GM23338 (cell line): ENCODE measurements around the gene CSNK2B. TPM values are rescaled to one million over a fixed set of nuclear protein-coding genes. Genes with fewer than 3 reads are reported as not detected.

Experiments
- ATAC-seq: fragments of 200-7000 bp; cut with Tn5 transposase; 3 replicates; pipeline ENCODE4 v1.9.1; 2020
- DNase-seq: peaks from one replicate; pipeline ENCODE4 v3.0.0-alpha.2; 2015; ENCODE audit warnings: low spot score
- H2AFZ ChIP-seq: fragments of 200-600 bp; sonication (generic); 2 replicates; pipeline ENCODE4 v1.8.0; 2016; ENCODE audit warnings: antibody characterized with exemption, mild to moderate bottlenecking, moderate library complexity
- H3F3A ChIP-seq: fragments of 200-600 bp; sonication (generic); replicated peaks from 2 replicates; pipeline ENCODE4 v1.8.0; 2017; ENCODE audit warnings: antibody characterized with exemption, mixed run types, low read depth
- H3K27ac ChIP-seq: fragments of 200-600 bp; sonication (generic); 2 replicates; pipeline ENCODE4 v1.6.1; 2016; ENCODE audit warnings: low read depth
- H3K27me3 ChIP-seq: fragments of 200-600 bp; sonication (generic); 2 replicates; pipeline ENCODE4 v1.8.0; 2016; ENCODE audit warnings: mild to moderate bottlenecking, mixed run types, moderate library complexity; ENCODE audit not compliant: insufficient read depth
- H3K36me3 ChIP-seq: fragments of 200-600 bp; sonication (generic); 2 replicates; pipeline ENCODE4 v1.8.0; 2016; ENCODE audit warnings: mild to moderate bottlenecking; ENCODE audit not compliant: insufficient read depth
- H3K4me1 ChIP-seq: fragments of 200-600 bp; sonication (generic); 2 replicates; pipeline ENCODE4 v1.8.0; 2016; ENCODE audit warnings: mild to moderate bottlenecking, moderate library complexity; ENCODE audit not compliant: insufficient read depth
- H3K4me2 ChIP-seq: fragments of 200-600 bp; sonication (generic); 2 replicates; pipeline ENCODE4 v1.7.1; 2017; ENCODE audit warnings: mixed run types
- H3K4me3 ChIP-seq: fragments of 200-600 bp; sonication (generic); 2 replicates; pipeline ENCODE4 v1.6.1; 2016; ENCODE audit warnings: mixed run types
- H3K79me2 ChIP-seq: fragments of 200-600 bp; sonication (generic); replicated peaks from 2 replicates; pipeline ENCODE4 v1.8.0; 2017; ENCODE audit warnings: mild to moderate bottlenecking; ENCODE audit not compliant: insufficient read depth
- H3K9me2 ChIP-seq: fragments of 200-600 bp; sonication (generic); 2 replicates; pipeline ENCODE4 v1.8.0; 2017; ENCODE audit not compliant: insufficient read depth
- H4K20me1 ChIP-seq: fragments of 200-600 bp; sonication (generic); replicated peaks from 2 replicates; pipeline ENCODE4 v1.8.0; 2017; ENCODE audit warnings: mild to moderate bottlenecking; ENCODE audit not compliant: insufficient read depth
- H3K27ac Mint-ChIP-seq: 2 replicates; pipeline ENCODE4 v1.8.0; 2020; ENCODE audit warnings: inconsistent platforms, mild to moderate bottlenecking, moderate library complexity, mixed read lengths
- H3K27me3 Mint-ChIP-seq: 3 replicates; pipeline ENCODE4 v1.8.0; 2022; ENCODE audit warnings: low read depth, mild to moderate bottlenecking, moderate library complexity, mixed read lengths, inconsistent platforms; ENCODE audit not compliant: insufficient read depth, poor library complexity
- H3K36me3 Mint-ChIP-seq: 3 replicates; pipeline ENCODE4 v1.8.0; 2021; ENCODE audit warnings: low read depth, mild to moderate bottlenecking, inconsistent platforms, moderate library complexity, mixed read lengths
- H3K4me1 Mint-ChIP-seq: 3 replicates; pipeline ENCODE4 v1.8.0; 2020; ENCODE audit warnings: mild to moderate bottlenecking, inconsistent platforms, mixed read lengths
- H3K4me3 Mint-ChIP-seq: 3 replicates; pipeline ENCODE4 v1.8.0; 2021; ENCODE audit warnings: moderate library complexity, mild to moderate bottlenecking, inconsistent platforms, mixed read lengths
- H3K9me3 Mint-ChIP-seq: 3 replicates; pipeline ENCODE4 v1.8.0; 2020; ENCODE audit warnings: moderate library complexity, mild to moderate bottlenecking, inconsistent platforms, mixed read lengths
- CTCF ChIP-seq, 2 experiments: fragments of 200-600 bp in 1 of 2; sonication (generic) in 1 of 2; conservative IDR thresholded peaks; 2 replicates each; pipeline versions ENCODE4 v1.5.1 to v1.6.1; 2016 to 2017; ENCODE audit warnings: antibody characterized with exemption in 2 of 2, low read depth in 2 of 2, mild to moderate bottlenecking in 2 of 2, moderate library complexity in 1 of 2
- ETS1 ChIP-seq: IDR thresholded peaks from 2 replicates; pipeline ENCODE4 v1.6.1; 2016; ENCODE audit warnings: antibody characterized with exemption
- EZH2 ChIP-seq: fragments of 200-600 bp; sonication (generic); IDR thresholded peaks from one replicate; pipeline ENCODE4 v1.8.0; 2017; ENCODE audit warnings: antibody characterized with exemption, mild to moderate bottlenecking, low read depth; ENCODE audit not compliant: unreplicated experiment
- EZH2phosphoT487 ChIP-seq: fragments of 200-600 bp; sonication (generic); IDR thresholded peaks from one replicate; pipeline ENCODE4 v1.8.1; 2018; ENCODE audit warnings: antibody characterized with exemption; ENCODE audit not compliant: unreplicated experiment
- JUNB ChIP-seq: IDR thresholded peaks from one replicate; pipeline ENCODE4 v1.6.1; 2016; ENCODE audit warnings: antibody characterized with exemption; ENCODE audit not compliant: unreplicated experiment
- NANOG ChIP-seq: IDR thresholded peaks from 2 replicates; pipeline ENCODE4 v1.6.1; 2016; ENCODE audit warnings: antibody characterized with exemption, borderline replicate concordance
- POLR2AphosphoS5 ChIP-seq: IDR thresholded peaks from 2 replicates; pipeline ENCODE4 v1.6.1; 2016; ENCODE audit warnings: antibody characterized with exemption, low read depth
- REST ChIP-seq: IDR thresholded peaks from one replicate; pipeline ENCODE4 v1.6.1; 2018; ENCODE audit warnings: antibody characterized with exemption; ENCODE audit not compliant: unreplicated experiment
- STAT1 ChIP-seq: IDR thresholded peaks from one replicate; pipeline ENCODE4 v1.6.1; 2016; ENCODE audit warnings: antibody characterized with exemption; ENCODE audit not compliant: unreplicated experiment
- ZNF114 ChIP-seq: fragments of 250-450 bp; sonication (Bioruptor Pico); IDR thresholded peaks from 2 replicates; pipeline ENCODE4 v1.5.0; 2020; ENCODE audit warnings: mild to moderate bottlenecking, moderate library complexity
- ZNF462 ChIP-seq: fragments of 250-450 bp; sonication (Bioruptor Pico); IDR thresholded peaks from 2 replicates; pipeline ENCODE4 v1.5.0; 2020; ENCODE audit warnings: mild to moderate bottlenecking, moderate library complexity
- polyA plus RNA-seq: library from polyadenylated mRNA; unstranded; fragments of >200 nt; fragmentation: Nextera tagmentation; extraction: Ambion mirVana; gene quantifications from 2 replicates; pipeline ENCODE4 v1.2.1, GENCODE V29; 2016
- total RNA-seq: library from RNA; depleted of rRNA; stranded (reverse); fragments of >200 nt; shearing (Covaris generic); gene quantifications from 2 replicates; pipeline ENCODE4 v1.2.3, GENCODE V29; 2014

Gene CSNK2B
- total and polyA plus RNA-seq, 2 experiments from 2014 or later = 260 to 271 TPM

- TF ChIP-seq ZNF462 (CRISPR knock-in tag) (no peak), JUNB (no peak), POLR2AphosphoS5 (no peak), REST (no peak)
Observed at GRCh38 chr6:31634131-31634530, 31.7 kb upstream of the CSNK2B start (continued).

GRCh38 chr6:31634969-31635575, 30.8 kb upstream of the CSNK2B start:
- H3F3A ChIP-seq = peaks cover 79% of the 10 kb centered on the region
- Mint-ChIP-seq H3K27ac (no peak overlapping the region), H3K4me1 (no peaks in the 10 kb centered on the region), H3K4me3 (no peak overlapping the region), H3K36me3 (peaks cover 91% of the 10 kb centered on the region), H3K9me3 (no peaks in the 10 kb centered on the region; the same call in 2 of the 3 replicates), H3K27me3 (peaks cover 6% of the 10 kb centered on the region)
- H3K9me2 ChIP-seq = no peaks in the 10 kb centered on the region
- no peak for DNase-seq
- no peak overlapping the region for H2AFZ ChIP-seq
- H3K79me2 ChIP-seq = peaks cover 12% of the 10 kb centered on the region
- peaks cover 40% of the 10 kb centered on the region for H4K20me1 ChIP-seq
- H3K4me1 ChIP-seq = no peaks in the 10 kb centered on the region
- H3K4me2 ChIP-seq = no peak overlapping the region
- H3K27ac ChIP-seq = no peak overlapping the region
- no peaks in the 10 kb centered on the region for H3K27me3 ChIP-seq
- ATAC-seq = no peak
- peaks cover 69% of the 10 kb centered on the region for H3K36me3 ChIP-seq
- H3K4me3 ChIP-seq = no peak overlapping the region
- TF ChIP-seq POLR2AphosphoS5 = no peak
- TF ChIP-seq CTCF (conservative IDR thresholded peaks at IDR 0.05; ENCODE audit: low read depth in 2 of 2) = no peak
- TF ChIP-seq ZNF114 = no peak
- no peak for TF ChIP-seq EZH2
- TF ChIP-seq NANOG = no peak
- TF ChIP-seq STAT1 = no peak
- no peak for TF ChIP-seq EZH2phosphoT487
- no peak for TF ChIP-seq ETS1
